Uterus (tissue), 4 donors: ENCODE measurements around the gene PDZD4. TPM values are rescaled to one million over a fixed set of nuclear protein-coding genes. Genes with fewer than 3 reads are reported as not detected.
A peak's percentile ranks its signal among the peaks of the same experiment; 100 is the strongest.

Source experiments
- DNase-seq, 2 donors: peaks; one replicate each; pipeline ENCODE4 v3.0.0-alpha.2; 2019 to 2020
- H3K27ac ChIP-seq, 2 donors: fragments of 200-600 bp; sonication (generic); 1 replicate in 1 of 2; 2 replicates in 1 of 2; pipeline ENCODE4 v1.5.1; 2016 to 2018
- H3K27me3 ChIP-seq, 2 donors: fragments of 200-600 bp; sonication (generic); one replicate each; pipeline ENCODE4 v1.5.1; 2018 to 2019; ENCODE audit warnings: control low read depth in 1 of 2
- H3K36me3 ChIP-seq, 2 donors: fragments of 200-600 bp; sonication (generic); one replicate each; pipeline ENCODE4 v1.5.1; 2019; ENCODE audit warnings: control low read depth in 1 of 2
- H3K4me1 ChIP-seq, 2 donors: fragments of 200-600 bp; sonication (generic); one replicate each; pipeline ENCODE4 v1.5.1; 2018 to 2019; ENCODE audit warnings: control low read depth in 1 of 2
- H3K4me3 ChIP-seq, 2 donors: fragments of 200-600 bp; sonication (generic); 1 replicate in 1 of 2; 2 replicates in 1 of 2; pipeline ENCODE4 v1.5.1; 2018 to 2019; ENCODE audit warnings: mild to moderate bottlenecking in 1 of 2
- H3K9me3 ChIP-seq, 2 donors: fragments of 200-600 bp; sonication (generic); one replicate each; pipeline ENCODE4 v1.5.1; 2019; ENCODE audit warnings: control low read depth in 1 of 2
- CTCF ChIP-seq, 4 experiments: fragments of 200-600 bp in 2 of 4; fragments of 450-650 bp in 2 of 4; sonication (generic) in 2 of 4; IDR thresholded peaks; one replicate each; pipeline ENCODE4 v1.5.1; 2016 to 2019; ENCODE audit warnings: antibody characterized with exemption in 4 of 4, mild to moderate bottlenecking in 2 of 4, moderate library complexity in 1 of 4
- POLR2A ChIP-seq, 2 donors: fragments of 450-650 bp; IDR thresholded peaks; one replicate each; pipeline ENCODE4 v1.6.1; 2016; ENCODE audit warnings: antibody characterized with exemption in 2 of 2, mild to moderate bottlenecking in 1 of 2, moderate library complexity in 1 of 2
- intact Hi-C: fragments of 100-400 bp; cut with DNase I; formaldehyde crosslinking; loops from one replicate; pipeline ENCODE4 v1.15.1; 2023; ENCODE audit warnings: low total_unique reads
- total RNA-seq, 4 donors: library from RNA; depleted of rRNA in 3 of 4; stranded (reverse); fragments of >200 nt in 3 of 4; gene quantifications; one replicate each; pipeline versions ENCODE4 v1.1.0 to v1.2.4, GENCODE V29; 2014 to 2023
- donor health status: DM: yes; HTN: yes; CAD: no.

The PDZD4 gene
- total RNA-seq, 4 donors from 2014 or later, result 2.6 to 21.3 (median 16.8) TPM

GRCh38 chrX:153877571-153878261 is 47.4 kb upstream of the PDZD4 start:
- H3K4me3 ChIP-seq, result no peak overlapping the region
- no peak for TF ChIP-seq CTCF (IDR thresholded peaks at IDR 0.05)
- no peak for TF ChIP-seq POLR2A (IDR thresholded peaks at IDR 0.05)
- DNase-seq, result no peak
- H3K27ac ChIP-seq, result no peak overlapping the region
- no peaks in the 10 kb centered on the region for H3K9me3 ChIP-seq
- intact Hi-C loops, result no loop called here
- no peaks in the 10 kb centered on the region for H3K4me1 ChIP-seq
- no peaks in the 10 kb centered on the region for H3K36me3 ChIP-seq
- peaks cover 0 to 10% of the 10 kb centered on the region in 2 donors for H3K27me3 ChIP-seq

- no peak overlapping the region for H3K4me3 ChIP-seq
- TF ChIP-seq POLR2A (IDR thresholded peaks at IDR 0.05) (no peak), CTCF (IDR thresholded peaks at IDR 0.05) (no peak)
- no peak overlapping the region for H3K27ac ChIP-seq
- intact Hi-C loops, result no loop called here
- H3K9me3 ChIP-seq, result no peaks in the 10 kb centered on the region
- H3K27me3 ChIP-seq, result peaks cover 0 to 3% of the 10 kb centered on the region in 2 donors
- H3K4me1 ChIP-seq, result no peaks in the 10 kb centered on the region
- no peaks in the 10 kb centered on the region for H3K36me3 ChIP-seq
- no peak for DNase-seq
These were observed 45.8 kb upstream of the PDZD4 start for GRCh38 chrX:153876112-153876491.

GRCh38 chrX:153875391-153876111 is 45.2 kb upstream of the PDZD4 start:
- Histone ChIP-seq H3K4me3 (no peak overlapping the region), H3K27ac (no peak overlapping the region), H3K4me1 (no peaks in the 10 kb centered on the region), H3K9me3 (no peaks in the 10 kb centered on the region), H3K27me3 (no peaks in the 10 kb centered on the region), H3K36me3 (no peaks in the 10 kb centered on the region)
- TF ChIP-seq POLR2A (IDR thresholded peaks at IDR 0.05), result no peak
- no peak for TF ChIP-seq CTCF (IDR thresholded peaks at IDR 0.05)
- intact Hi-C loops, result no loop called here
- peak; percentile 35 to 54 for DNase-seq

- TF ChIP-seq CTCF (IDR thresholded peaks at IDR 0.05) (no peak), POLR2A (IDR thresholded peaks at IDR 0.05) (no peak)
- H3K4me3 ChIP-seq, result no peak overlapping the region
- no peaks in the 10 kb centered on the region for H3K36me3 ChIP-seq
- intact Hi-C loops, result no loop called here
- no peaks in the 10 kb centered on the region for H3K9me3 ChIP-seq
- DNase-seq, result no peak
- no peak overlapping the region for H3K27ac ChIP-seq
- H3K27me3 ChIP-seq, result no peaks in the 10 kb centered on the region
- no peaks in the 10 kb centered on the region for H3K4me1 ChIP-seq
These were observed 44.2 kb upstream of the PDZD4 start for GRCh38 chrX:153874366-153875125.

- no peak for DNase-seq
- H3K4me3 ChIP-seq, result no peak overlapping the region
- H3K4me1 ChIP-seq, result no peaks in the 10 kb centered on the region
- no peaks in the 10 kb centered on the region for H3K36me3 ChIP-seq
- TF ChIP-seq CTCF (IDR thresholded peaks at IDR 0.05) (no peak), POLR2A (IDR thresholded peaks at IDR 0.05) (no peak)
- no peaks in the 10 kb centered on the region for H3K27me3 ChIP-seq
- no peak overlapping the region for H3K27ac ChIP-seq
- no peaks in the 10 kb centered on the region for H3K9me3 ChIP-seq
- intact Hi-C loops, result no loop called here
These were observed 43.7 kb upstream of the PDZD4 start for GRCh38 chrX:153874085-153874365.
